NCI-H1417 treated with DMSO at 0.1 percent for 48 hours (cell line): ENCODE data around the gene CXCL6.

Experiments
- DNase-seq: peaks from one replicate; lab custom pipeline; 2025; lab: John Stamatoyannopoulos, UW

CXCL6 gene

GRCh38 chr4:73842696-73843095 is 6.2 kb downstream of the CXCL6 start:
- no peak for DNase-seq

- no peak for DNase-seq
Observed at GRCh38 chr4:73843369-73843768, 6.9 kb downstream of the CXCL6 start.

DNA sequence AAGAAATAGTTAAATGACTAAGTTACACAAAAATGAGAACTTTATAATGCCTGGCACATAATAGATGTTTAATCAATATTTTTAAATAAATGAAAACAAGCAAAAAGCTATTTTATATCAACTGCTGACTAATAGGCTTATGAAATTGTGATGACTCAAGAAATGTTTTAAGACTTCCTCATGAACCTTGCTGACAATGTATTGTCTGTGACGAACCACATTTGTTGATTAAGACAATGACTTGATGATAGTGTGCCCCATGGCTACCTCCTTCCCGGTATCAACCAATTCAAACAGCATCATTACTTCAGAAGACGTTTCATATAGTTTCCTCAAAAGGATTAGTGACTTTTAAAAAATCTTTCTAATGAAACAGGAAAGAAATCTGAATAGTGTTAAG is 7.9 kb downstream of the CXCL6 start:
- DNase-seq: no peak

- no peak for DNase-seq
Observed at GRCh38 chr4:73844806-73845205, 8.3 kb downstream of the CXCL6 start.

DNA sequence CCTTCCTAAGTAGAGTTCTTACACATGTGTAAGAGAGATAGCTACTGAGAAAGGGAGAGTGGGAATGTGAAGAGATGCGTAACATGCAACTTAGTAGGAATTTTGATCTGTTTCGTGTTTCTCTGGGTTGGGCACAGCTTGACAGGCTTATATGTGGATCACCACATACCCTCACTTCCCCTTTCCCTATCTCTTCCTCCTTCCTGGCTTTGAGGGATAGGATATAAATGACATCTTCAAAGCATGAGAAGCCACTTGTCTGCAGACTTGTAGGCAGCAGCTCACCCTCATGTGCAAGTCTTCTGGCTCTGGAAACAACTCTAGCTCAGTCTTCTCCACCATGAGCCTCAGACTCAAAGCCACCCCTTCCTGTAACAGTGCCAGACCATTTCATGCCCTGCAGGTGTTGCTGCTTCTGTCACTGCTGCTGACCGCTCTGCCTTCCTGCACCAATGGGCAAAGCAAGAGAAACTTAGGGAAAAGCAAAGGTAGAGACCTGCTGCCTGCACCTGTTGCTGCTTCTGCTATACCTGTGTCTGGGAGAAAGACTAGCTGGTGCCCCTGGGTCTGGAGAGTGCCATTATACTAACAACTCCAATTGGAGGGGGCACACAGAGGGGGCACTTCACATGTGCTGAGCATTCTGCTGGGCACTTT is 11.2 kb downstream of the CXCL6 start:
- no peak for DNase-seq

- DNase-seq: no peak
Observed at GRCh38 chr4:73848183-73848777, 11.8 kb downstream of the CXCL6 start.

DNA sequence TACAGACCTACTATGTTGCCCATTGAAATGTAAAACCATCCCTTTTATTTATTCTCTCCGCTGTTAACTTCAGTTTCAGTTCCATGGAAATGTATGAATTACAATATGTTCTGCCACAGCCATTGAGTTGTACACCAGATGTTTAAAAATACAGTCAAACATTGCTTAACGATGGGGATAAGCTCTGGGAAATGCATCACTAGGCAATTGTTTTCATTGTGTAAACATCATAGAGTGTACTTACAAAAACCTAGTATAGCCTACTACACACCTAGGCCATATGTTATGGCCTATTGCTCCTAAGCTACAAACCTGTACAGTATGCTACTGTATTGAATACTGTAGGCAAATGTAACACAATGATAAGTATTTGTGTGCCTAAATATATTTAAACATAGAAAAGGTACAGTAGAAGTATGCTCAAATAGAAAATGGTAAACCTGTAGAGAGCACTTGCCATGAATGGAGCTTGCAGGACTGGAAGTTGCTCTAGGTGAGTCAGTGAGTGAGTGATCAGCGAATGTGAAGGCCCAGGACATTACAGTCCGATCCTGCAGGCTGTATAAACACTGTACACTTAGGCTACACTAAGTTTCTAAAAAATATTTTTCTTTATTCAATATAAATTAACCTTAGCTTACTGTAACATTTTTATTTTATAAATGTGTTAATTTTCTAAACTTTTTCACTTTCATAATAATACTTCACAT is 13.9 kb downstream of the CXCL6 start:
- DNase-seq: no peak

DNA sequence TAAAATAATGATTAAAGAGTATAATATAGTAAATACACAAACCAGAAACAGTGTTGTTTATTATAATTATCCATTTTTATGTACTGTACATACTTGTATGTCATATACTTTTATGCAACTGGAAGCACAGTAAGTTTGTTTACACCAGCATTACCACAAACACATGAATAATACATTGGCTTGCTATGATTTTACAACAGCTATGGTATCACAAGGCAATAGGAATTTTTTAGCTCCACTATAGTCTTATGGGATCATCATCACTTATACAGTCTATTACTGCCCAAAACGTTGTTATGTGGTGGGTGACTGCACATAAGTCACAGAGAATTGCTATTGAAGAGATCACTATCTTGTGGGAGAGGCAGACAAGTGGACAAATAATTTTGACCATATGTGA is 14.8 kb downstream of the CXCL6 start:
- DNase-seq: no peak

DNA sequence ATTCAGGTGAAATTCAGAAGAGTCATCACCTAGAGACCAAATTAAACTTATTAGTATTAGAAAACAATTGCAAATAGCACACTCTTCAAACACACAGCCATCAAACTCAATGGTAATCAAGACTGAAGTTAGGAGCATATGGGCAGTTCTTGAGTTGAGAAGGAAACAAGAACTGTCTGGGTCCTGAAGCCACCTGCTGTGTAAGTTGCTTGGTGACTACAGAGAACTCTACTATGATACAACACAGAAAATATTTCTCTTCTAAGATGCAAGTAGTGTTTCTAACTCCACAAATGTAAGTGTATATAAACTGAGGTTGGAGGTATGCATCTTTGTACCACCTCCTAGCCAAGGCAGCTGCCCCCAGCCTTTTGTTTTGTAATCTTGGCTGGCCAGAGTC is 16.3 kb downstream of the CXCL6 start:
- no peak for DNase-seq

GRCh38 chr4:73853246-73853704 is 16.8 kb downstream of the CXCL6 start, which contains the start of gene PF4V1:
Gene PF4V1 (plus strand): TSS chr4:73853296. CDS start chr4:73853363, 67 bp downstream.
- DNase-seq: no peak

- DNase-seq: no peak
Observed at GRCh38 chr4:73853718-73854473, 17.4 kb downstream of the CXCL6 start.

DNA sequence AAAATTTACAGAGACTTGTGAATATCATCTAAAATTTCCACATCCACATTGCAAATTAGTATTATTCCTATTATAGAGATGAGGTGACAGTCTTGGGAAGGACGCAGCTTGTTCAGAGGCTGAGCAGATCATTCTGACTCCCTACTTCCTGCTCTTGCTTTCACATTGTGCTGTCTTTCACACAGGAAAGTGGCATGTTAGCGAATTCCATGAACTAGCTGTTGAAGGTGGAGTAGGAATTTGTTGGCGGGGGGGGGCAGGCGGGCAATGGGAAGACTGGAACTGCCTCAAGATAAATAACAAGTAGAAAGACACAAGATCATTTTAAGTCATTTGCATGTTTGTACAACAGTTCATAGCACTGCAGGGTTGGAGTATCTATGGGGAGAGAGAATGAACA is 18.9 kb downstream of the CXCL6 start:
- no peak for DNase-seq

DNA sequence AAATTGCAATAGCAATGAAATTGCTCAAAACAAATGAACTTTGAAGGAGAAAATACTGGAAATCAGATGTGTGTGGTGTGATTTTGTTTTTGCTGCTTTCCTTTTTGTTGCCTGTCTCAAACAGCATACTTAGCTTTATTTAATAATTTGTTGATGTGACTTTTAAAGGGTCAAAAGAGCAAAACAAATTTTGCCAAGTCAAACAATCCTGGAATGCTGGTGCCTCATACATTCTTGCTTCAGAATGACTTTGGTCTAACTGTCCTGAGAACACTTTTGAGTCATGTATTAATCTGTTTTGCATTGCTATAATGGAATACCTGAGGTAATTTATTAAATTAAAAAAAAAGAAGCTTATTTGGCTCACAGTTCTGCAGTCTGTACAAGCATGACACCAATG is 20.0 kb downstream of the CXCL6 start:
- DNase-seq: no peak

GRCh38 chr4:73859614-73860088 is 23.2 kb downstream of the CXCL6 start:
- DNase-seq: no peak

- no peak for DNase-seq
Observed at GRCh38 chr4:73860181-73860580, 23.7 kb downstream of the CXCL6 start.

DNA sequence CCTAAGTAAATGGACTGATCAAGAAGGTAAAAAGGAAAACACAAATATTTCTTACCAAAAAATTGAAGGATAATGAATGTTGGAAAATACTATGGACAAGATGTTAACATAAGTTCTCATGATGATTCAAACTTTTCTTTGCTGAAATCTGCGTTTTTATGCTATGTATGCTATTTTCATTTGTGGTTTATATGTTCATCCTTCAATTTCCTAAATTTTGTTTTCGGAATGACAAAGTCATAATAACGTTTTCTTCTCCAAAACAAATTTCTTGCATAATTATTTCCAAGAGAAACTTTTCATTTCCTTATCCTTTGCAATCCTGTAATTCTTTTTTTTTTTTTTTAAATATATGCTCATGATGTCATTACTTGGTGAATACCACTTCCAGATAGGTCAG is 24.4 kb downstream of the CXCL6 start:
- no peak for DNase-seq

DNA sequence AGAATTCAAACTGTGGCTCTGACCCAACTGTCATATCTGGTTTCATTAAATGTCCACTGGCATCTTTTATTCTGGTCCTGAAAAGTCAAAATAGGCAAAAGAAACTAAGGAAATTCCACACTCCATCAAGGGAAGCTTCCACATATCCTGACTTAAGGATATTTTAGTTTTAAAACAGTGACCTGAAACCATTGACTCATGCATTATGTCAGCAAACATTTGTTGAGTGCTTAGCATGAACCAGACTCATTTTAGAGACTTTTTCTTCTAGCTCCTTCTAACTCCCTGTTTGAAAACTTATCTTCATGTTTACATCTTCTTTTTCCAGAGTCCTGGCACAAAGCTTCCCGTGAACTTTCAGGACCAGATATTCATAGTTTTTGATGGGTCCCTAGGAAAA is 25.8 kb downstream of the CXCL6 start:
- DNase-seq: no peak

- DNase-seq: no peak
Observed at GRCh38 chr4:73864365-73864764, 27.9 kb downstream of the CXCL6 start.

GRCh38 chr4:73864961-73865360 is 28.5 kb downstream of the CXCL6 start:
- DNase-seq: no peak

DNA sequence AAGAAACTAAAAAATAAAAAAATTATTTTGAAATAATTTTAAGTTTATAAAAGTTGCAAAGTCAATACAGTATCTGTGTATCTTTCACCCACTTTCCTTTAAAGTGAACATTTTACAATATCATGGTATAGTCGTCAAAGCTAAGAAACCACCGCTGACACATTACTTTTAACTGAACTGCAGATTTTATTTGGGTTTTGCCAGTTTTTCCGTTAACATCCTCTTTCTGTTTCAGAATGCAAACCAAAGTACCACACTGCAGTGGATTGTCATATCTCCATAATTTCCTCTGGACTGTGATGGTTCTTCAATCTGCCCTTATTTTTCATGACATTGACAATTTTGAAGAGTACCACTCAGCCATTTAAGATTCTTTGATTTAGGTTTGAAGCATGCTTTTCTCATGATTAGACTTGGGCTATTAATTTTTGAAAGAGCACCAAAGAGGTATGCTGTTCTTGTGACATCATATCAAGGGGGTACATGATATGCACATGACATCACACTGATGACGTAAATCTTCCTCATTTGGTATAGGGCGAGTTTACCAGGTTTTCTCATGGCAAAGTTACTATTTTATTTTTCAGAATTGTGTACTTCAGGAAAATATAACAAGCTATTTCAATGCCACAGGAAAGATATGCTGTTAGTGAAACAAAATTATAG is 29.1 kb downstream of the CXCL6 start:
- DNase-seq: no peak

- no peak for DNase-seq
Observed at GRCh38 chr4:73866246-73866645, 29.8 kb downstream of the CXCL6 start.

- no peak for DNase-seq
Observed at GRCh38 chr4:73867783-73868182, 31.3 kb downstream of the CXCL6 start.
